T-helper 2 cell treated with Interferon-gamma antibody and Interleukin-4, amounts not matched to agents 5 μg/mL and 100 μg/mL, for 36 hours (primary cell): ENCODE measurements around the gene ABCG4.
"Not testable (repeated sequence)": the region's sequence is repeated elsewhere in the genome, so short reads cannot be mapped to it uniquely, and the experiment has no call there.

Source experiments
- DNase-seq: peaks from one replicate; pipeline ENCODE4 v3.0.0; 2021; ENCODE audit warnings: low spot score
- H3K27ac Mint-ChIP-seq: one replicate; pipeline ENCODE4 v1.8.0; 2021; ENCODE audit warnings: mild to moderate bottlenecking, mixed read lengths
- H3K27me3 Mint-ChIP-seq: one replicate; pipeline ENCODE4 v1.8.0; 2021; ENCODE audit warnings: low read depth, mixed read lengths
- H3K36me3 Mint-ChIP-seq: one replicate; pipeline ENCODE4 v1.8.0; 2021; ENCODE audit warnings: low read depth, mixed read lengths
- H3K4me1 Mint-ChIP-seq: one replicate; pipeline ENCODE4 v1.8.0; 2021; ENCODE audit warnings: low read depth, mixed read lengths
- H3K4me3 Mint-ChIP-seq: one replicate; pipeline ENCODE4 v1.8.0; 2022; ENCODE audit warnings: mild to moderate bottlenecking, moderate library complexity, mixed read lengths
- H3K9me3 Mint-ChIP-seq: one replicate; pipeline ENCODE4 v1.8.0; 2021; ENCODE audit warnings: mixed read lengths

ABCG4 gene

DNA sequence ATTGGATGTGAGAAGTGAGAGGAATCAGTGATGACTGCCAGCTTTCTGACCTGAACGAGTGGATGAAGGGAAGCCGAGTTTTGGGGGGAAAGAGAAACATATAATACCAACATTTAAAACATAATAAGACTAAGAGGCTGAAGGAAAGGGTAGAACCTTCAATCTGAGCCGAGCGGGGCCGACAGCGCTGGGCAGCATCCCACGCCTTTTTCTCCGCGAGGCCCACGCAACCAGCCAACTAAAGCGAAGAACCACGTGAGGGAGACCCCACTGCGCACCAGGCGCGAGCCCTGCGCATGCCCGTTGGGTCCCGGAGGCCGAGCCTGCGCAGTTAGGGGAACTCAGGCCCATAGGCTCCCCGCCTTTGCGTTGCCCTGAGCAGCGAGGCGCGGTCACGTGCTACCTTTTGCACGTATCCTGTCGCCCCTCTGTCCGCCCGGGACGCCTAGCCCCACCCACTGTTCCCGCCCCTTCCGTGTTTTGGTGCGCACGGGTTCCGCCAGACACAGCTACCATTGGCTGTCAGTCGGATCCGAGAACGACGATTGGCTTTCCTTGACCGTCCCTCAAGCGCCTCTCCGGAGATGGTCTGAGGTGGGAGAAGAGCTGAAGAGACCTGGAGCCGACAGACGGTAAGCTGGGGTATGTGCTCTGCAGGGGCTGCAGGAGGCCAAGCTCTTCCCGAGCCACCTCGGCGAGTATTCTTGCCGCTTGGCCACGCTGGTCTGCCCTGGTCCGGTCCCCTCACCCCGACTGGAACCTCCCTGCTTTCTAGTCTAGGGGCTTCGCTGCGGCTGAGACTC is 27.6 kb upstream of the ABCG4 start, which contains the start of gene HINFP:
HINFP (plus strand) TSS at position 573 of the 803 bp plus-strand sequence. CDS start 5,365 bp downstream, outside the sequence.
- peak within 1 kb of the TSS; percentile 82 for H3K27ac Mint-ChIP-seq
- H3K36me3 Mint-ChIP-seq = peaks cover 30% of the 10 kb centered on the region
- H3K9me3 Mint-ChIP-seq = no peaks in the 10 kb centered on the region
- peak within 1 kb of the TSS; percentile 95 for H3K4me3 Mint-ChIP-seq
- H3K4me1 Mint-ChIP-seq = peaks cover 26% of the 10 kb centered on the region
- H3K27me3 Mint-ChIP-seq = no peaks in the 10 kb centered on the region
- peak; percentile 99 for DNase-seq

DNA sequence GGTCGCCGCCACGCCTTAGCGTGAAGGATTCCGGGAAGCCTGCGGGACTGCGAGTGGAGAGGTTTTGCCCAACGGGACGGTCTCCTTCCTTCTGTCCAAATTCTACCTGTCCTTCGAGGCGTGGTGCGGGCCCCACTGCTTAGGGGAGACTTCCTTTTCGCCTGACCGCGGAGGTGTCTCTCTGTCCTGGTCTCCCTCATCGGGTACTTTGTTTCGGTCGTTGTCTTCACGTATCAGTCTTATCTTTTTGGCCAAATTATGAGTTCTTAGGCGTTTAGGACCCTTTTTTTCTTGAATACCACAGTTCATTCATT is 27.1 kb upstream of the ABCG4 start:
- no peak for DNase-seq
- Mint-ChIP-seq H3K4me1 (peaks cover 27% of the 10 kb centered on the region), H3K27me3 (no peaks in the 10 kb centered on the region), H3K36me3 (peaks cover 29% of the 10 kb centered on the region), H3K9me3 (no peaks in the 10 kb centered on the region), H3K27ac (peak overlapping the region; percentile 82), H3K4me3 (peak overlapping the region; percentile 95)

DNA sequence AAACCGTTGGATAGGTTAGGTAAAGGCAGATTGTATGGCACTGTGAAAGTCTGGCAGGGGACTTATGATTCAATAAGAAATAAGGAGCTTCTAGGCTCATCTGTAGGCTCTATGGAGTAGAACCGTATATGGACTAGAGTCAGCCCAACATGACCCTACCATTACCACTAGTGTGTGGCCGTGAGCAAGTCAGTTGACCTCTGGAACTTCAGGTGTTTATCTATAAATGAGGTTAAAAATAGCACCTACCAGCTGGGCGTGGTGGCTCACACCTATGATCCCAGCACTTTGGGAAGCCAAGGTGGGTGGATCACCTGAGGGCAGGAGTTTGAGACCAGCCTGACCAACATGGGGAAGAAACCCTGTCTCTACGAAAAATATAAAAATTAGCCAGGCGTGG is 23.0 kb upstream of the ABCG4 start:
- Mint-ChIP-seq H3K27me3 (no peaks in the 10 kb centered on the region), H3K27ac (no peak overlapping the region), H3K9me3 (no peaks in the 10 kb centered on the region), H3K4me3 (no peak overlapping the region), H3K4me1 (peaks cover 26% of the 10 kb centered on the region), H3K36me3 (peaks cover 35% of the 10 kb centered on the region)
- DNase-seq = no peak

DNA sequence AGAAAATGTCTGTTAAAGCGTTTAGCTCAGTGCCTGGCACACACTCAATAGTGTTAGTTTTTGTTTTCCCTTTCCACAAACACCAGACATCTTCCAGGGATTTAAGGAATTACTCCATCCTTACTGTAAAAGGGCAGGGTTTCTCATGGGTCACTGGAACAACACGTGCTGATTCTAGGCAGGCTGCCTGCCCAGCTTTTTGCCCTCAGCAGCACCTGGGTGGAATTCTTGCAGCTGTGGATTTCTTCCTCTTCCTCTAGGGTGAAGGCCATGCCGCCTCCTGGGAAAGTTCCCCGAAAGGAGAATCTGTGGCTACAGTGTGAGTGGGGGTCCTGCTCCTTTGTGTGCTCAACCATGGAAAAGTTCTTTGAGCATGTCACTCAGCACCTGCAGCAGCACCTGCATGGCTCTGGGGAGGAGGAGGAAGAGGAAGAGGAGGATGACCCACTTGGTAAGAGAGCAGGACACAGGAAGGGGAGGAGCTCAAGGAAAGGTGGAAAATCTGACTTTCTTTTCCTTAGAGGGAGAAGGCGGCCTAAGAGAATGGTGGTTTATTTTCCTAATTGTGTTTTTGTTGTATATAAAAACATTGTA is 22.1 kb upstream of the ABCG4 start:
- Mint-ChIP-seq H3K4me1 (peaks cover 23% of the 10 kb centered on the region), H3K9me3 (no peaks in the 10 kb centered on the region), H3K27me3 (no peaks in the 10 kb centered on the region), H3K27ac (peak overlapping the region; percentile 21), H3K4me3 (no peak overlapping the region), H3K36me3 (peaks cover 42% of the 10 kb centered on the region)
- no peak for DNase-seq

DNA sequence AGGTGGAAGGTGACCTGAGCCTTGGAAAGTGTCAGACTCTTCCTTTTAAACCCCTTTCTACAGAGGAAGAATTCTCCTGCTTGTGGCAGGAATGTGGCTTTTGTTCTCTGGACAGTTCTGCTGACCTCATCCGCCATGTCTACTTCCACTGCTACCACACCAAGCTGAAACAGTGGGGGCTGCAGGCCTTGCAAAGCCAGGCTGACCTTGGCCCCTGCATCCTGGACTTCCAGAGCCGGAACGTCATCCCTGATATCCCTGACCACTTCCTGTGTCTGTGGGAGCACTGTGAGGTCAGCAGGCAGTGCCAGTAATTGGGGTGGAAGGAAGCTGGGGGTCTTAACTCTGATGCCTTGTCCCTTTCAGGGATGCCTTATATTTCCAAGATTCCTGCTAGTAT is 18.2 kb upstream of the ABCG4 start:
- Mint-ChIP-seq H3K4me3 (no peak overlapping the region), H3K9me3 (no peaks in the 10 kb centered on the region), H3K27me3 (no peaks in the 10 kb centered on the region), H3K4me1 (peaks cover 10% of the 10 kb centered on the region), H3K27ac (no peak overlapping the region), H3K36me3 (peaks cover 50% of the 10 kb centered on the region)
- DNase-seq = no peak

DNA sequence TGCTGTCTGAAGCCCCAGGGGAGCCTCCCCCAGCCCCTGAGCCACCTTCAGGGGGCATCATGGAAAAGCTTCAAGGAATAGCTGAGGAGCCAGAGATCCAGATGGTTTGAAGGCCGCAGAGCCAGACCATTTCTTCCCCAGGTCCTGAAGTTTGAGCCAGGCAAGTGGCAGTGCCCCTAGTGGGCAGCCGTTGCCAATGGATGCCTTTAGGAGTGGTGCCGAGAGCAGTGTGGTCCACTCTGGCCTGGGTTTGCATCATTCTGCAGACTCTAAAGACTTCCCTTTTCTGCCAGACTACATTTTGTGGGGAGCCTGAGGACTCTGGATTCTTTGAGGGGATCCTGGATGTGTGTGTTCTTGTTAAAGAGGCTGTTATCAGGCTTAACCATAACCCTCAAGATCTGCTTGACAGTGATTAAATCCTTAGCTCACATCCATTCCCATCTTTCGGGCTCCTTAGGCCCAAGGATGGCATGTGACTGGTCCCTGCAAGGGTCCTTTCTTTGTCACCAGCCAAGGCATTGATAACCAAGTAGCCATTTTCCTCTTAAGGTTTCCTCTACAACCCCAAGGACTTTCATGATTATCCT is 14.4 kb upstream of the ABCG4 start:
- peaks cover 13% of the 10 kb centered on the region for H3K27me3 Mint-ChIP-seq
- H3K9me3 Mint-ChIP-seq = no peaks in the 10 kb centered on the region
- DNase-seq = no peak
- peaks cover 37% of the 10 kb centered on the region for H3K36me3 Mint-ChIP-seq
- H3K4me1 Mint-ChIP-seq = peaks cover 5% of the 10 kb centered on the region
- no peak overlapping the region for H3K4me3 Mint-ChIP-seq
- no peak overlapping the region for H3K27ac Mint-ChIP-seq

DNA sequence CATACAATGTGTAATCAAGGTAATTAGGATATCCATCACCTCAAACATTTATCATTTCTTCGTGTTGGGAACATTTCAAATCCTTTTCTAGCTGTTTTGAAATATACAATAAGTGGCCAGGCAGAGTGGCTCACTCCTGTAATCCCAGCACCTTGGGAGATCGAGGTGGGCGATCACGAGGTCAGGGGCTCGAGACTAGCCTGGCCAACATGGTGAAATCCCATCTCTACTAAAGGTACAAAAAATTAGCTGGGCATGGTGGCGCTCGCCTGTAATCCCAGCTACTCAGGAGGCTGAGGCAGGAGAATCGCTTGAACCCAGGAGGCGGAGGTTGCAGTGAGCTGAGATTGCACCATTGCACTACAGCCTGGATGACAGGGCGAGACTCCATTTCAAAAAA is 9.6 kb upstream of the ABCG4 start:
- not testable (repeated sequence) for H3K27ac Mint-ChIP-seq, H3K9me3 Mint-ChIP-seq, H3K36me3 Mint-ChIP-seq, DNase-seq, H3K4me1 Mint-ChIP-seq, H3K4me3 Mint-ChIP-seq
- peaks cover 20% of the 10 kb centered on the region for H3K27me3 Mint-ChIP-seq

DNA sequence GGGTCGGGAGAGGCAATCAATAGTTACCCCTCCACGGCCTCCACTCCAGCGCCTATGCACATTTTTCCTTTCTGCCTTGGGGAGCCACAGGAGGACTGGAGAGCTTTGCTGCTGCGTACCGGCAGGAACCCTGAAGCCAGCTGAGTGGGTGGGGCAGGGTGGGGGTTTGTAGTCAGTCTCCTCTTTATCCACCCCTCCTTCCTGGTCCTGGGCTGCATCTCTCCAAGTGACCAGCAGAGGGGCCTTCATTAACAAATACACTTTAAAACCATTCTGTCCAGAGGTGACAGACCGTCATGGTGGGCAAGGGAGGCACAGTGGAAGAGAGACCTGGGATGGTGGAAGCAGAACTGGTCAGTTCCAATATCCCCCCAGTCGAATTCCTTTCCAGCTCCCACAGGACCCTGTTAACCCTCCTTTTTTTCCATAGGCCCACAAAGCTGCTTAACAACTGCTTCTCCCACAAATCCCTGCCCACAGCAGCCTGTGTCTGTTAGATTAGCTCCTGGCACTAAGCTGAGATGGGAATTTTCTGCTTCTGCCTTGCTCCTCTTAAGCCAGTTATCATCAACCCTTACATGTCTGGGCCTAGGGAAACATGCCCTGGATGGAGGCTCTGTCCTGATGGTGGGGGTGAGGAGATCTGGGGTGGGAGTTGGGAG is 3.9 kb upstream of the ABCG4 start:
- no peak overlapping the region for H3K27ac Mint-ChIP-seq

DNA sequence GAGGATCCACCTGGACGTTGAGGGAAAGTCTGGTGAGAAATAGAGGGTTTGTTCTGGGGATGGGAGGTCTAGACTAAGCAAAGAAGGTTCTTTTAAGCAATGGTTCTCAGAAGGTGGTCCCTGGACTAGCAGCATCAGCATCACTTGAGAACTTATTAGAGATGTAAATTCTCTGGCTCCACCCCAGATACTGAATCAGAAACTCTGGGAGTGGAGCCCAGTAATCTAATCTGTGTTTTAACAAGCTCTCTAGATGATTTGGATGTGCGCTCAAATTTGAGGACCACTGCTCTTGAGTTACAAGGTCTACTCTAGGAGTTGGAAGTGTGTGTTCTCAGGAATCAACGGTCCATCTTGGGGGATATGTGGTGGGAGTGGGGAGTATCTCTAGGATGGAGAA is 3.3 kb upstream of the ABCG4 start:
- Mint-ChIP-seq H3K4me1 (peaks cover 5% of the 10 kb centered on the region), H3K4me3 (no peak overlapping the region), H3K36me3 (no peaks in the 10 kb centered on the region), H3K27me3 (peaks cover 48% of the 10 kb centered on the region), H3K27ac (no peak overlapping the region), H3K9me3 (no peaks in the 10 kb centered on the region)
- DNase-seq = no peak

More for the DNA sequence above, 3.9 kb upstream of the ABCG4 start:
- Mint-ChIP-seq H3K4me1 (peaks cover 5% of the 10 kb centered on the region), H3K27me3 (peaks cover 42% of the 10 kb centered on the region), H3K9me3 (no peaks in the 10 kb centered on the region), H3K36me3 (no peaks in the 10 kb centered on the region), H3K4me3 (no peak overlapping the region)
- DNase-seq = peak; percentile 15

DNA sequence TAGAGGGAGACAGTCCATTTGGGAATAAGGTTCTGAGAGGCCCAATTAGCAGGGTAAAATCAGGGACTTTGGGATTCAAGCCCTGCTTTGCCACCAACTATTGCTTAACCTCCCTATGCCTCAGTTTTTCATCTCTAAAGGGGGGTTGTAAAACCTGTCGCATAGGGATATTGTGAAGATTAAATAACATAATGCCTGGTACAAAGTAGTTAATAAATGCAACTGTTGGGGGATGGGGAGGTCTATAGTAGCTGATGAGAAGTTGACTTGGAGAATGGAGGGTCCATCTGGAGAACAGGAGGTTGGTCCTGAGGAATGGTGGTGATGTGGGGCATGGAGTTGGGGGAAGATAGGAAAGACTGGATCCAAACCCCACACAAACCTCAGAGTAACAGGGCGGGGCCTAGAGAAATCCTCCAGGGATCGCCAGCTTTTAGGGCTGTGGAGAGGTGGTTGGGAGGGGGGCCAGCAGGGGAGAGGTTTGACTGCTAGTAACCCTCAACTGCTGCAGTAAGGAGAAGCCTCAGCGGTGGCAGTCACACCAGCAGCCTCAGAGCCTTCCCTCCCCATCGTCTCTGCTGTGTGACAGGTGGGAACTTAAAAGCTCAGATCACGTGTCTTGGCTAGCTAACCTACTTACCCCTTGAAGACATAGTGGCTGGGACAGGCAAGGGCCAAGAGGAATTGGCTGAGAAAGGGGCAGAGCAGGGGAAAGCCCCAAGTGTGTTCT is 1.1 kb upstream of the ABCG4 start:
- Mint-ChIP-seq H3K36me3 (no peaks in the 10 kb centered on the region), H3K27me3 (peaks cover 68% of the 10 kb centered on the region), H3K4me3 (peak overlapping the region; percentile 67), H3K27ac (no peak overlapping the region), H3K9me3 (no peaks in the 10 kb centered on the region), H3K4me1 (peaks cover 5% of the 10 kb centered on the region)
- DNase-seq = no peak

DNA sequence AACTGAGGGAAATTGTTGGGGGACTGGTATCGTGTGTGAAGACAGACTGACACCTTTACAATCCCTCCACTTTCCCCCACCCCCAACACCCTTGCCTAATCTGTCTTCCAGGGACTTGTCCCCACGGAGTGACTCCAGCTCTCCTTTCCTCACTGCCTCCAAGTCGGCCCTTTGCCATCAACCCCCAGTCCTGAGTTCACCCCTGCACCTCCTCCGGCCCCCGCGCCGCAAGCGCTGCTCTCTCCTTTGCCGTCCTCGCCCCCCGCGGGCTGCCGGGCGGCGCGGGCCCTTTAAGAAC is 183 bp upstream of the ABCG4 start:
- Mint-ChIP-seq H3K36me3 (no peaks in the 10 kb centered on the region), H3K27ac (no peak overlapping the region), H3K9me3 (no peaks in the 10 kb centered on the region), H3K27me3 (peaks cover 71% of the 10 kb centered on the region), H3K4me1 (peaks cover 5% of the 10 kb centered on the region), H3K4me3 (peak overlapping the region; percentile 67)
- no peak for DNase-seq

DNA sequence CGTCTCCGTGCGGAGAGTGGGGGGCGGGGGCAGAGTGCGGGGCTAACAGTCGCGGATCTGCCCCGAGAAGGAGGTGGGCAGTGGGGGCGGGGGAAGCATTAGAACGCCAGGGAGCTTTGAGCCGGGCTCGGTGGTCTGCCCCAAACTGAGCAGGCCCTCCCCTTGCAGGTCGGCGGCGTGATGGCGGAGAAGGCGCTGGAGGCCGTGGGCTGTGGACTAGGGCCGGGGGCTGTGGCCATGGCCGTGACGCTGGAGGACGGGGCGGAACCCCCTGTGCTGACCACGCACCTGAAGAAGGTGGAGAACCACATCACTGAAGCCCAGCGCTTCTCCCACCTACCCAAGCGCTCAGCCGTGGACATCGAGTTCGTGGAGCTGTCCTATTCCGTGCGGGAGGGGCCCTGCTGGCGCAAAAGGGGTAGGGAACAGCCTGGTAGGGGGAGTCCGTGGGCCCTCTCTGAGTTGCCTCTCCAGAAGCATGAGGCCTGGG is 979 bp downstream of the ABCG4 start:
- no peak overlapping the region for H3K27ac Mint-ChIP-seq
- H3K9me3 Mint-ChIP-seq = no peaks in the 10 kb centered on the region
- no peaks in the 10 kb centered on the region for H3K36me3 Mint-ChIP-seq
- no peak for DNase-seq
- peak overlapping the region; percentile 33 for H3K4me3 Mint-ChIP-seq
- H3K27me3 Mint-ChIP-seq = peaks cover 72% of the 10 kb centered on the region
- peaks cover 5% of the 10 kb centered on the region for H3K4me1 Mint-ChIP-seq

DNA sequence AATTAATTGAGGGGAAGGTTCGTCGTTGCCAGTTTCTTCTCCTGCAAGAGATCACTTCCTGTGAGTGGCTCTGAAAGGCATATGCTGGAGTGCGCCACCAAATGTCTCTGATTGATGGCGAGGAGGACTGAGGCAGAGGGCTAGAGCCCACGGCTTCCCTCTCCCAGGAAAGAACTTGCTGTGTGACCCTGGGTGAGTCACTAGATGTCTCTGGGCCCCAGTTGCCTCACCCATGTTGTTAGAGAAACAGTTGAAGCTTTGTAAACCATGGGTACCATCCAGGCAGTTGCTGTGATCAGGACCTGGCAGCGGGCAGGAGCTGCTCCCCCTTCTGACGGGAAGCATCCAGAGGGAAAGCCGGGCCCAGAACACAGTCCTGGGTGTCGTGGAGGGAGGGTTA is 3.2 kb downstream of the ABCG4 start:
- no peaks in the 10 kb centered on the region for H3K36me3 Mint-ChIP-seq
- no peak for DNase-seq
- no peak overlapping the region for H3K4me3 Mint-ChIP-seq
- H3K9me3 Mint-ChIP-seq = no peaks in the 10 kb centered on the region
- H3K27me3 Mint-ChIP-seq = peaks cover 63% of the 10 kb centered on the region
- no peak overlapping the region for H3K27ac Mint-ChIP-seq
- H3K4me1 Mint-ChIP-seq = peaks cover 9% of the 10 kb centered on the region
